Posterior vena cava (tissue), 2 donors: Measurements from ENCODE around the gene TSPAN17. TPM values are rescaled to one million over a fixed set of nuclear protein-coding genes. Genes with fewer than 3 reads are reported as not detected.
A peak's percentile ranks its signal among the peaks of the same experiment; 100 is the strongest.
"Not testable (repeated sequence)": the region's sequence is repeated elsewhere in the genome, so short reads cannot be mapped to it uniquely, and the experiment has no call there.

ENCODE experiments used
- DNase-seq: peaks from one replicate; pipeline ENCODE4 v3.0.0-alpha.2; 2020; ENCODE audit warnings: low spot score
- intact Hi-C, 2 donors: fragments of 100-400 bp; cut with DNase I; formaldehyde crosslinking; loops; one replicate each; pipeline versions ENCODE4 v1.14.1 to v1.14.2; 2022 to 2023
- long read RNA-seq, 2 donors: library from polyadenylated mRNA; unstranded; transcript quantifications; one replicate each; pipeline ENCODE4 v2.0.0, GENCODE V29; 2020 to 2021
- total RNA-seq, 2 donors: library from RNA; stranded (reverse); fragmentation: NEBNext Ultra II Directional; extraction: Animal tissue kit (Norgen Biotek cat#: 25700); gene quantifications; one replicate each; pipeline ENCODE4 v1.2.1, GENCODE V29; 2021
- donor health status: DM: yes; HTN: yes; CAD: no.
- donor health status: DM: yes; HTN: yes; CAD: no.

The TSPAN17 gene
- 10 to 100 TPM; 15.7 to 18.5 TPM for total RNA-seq
- long read RNA-seq, donor 1, partial matches to known transcripts = 2 of 6 reads
- long read RNA-seq, donor 1, other reads (novel, unspliced or antisense) = 2 of 6 reads
- long read RNA-seq, donor 2, transcript TSPAN17-207 (9 exons, 2,457 nt) = major isoform, 13 of 38 reads
- long read RNA-seq, donor 2, partial matches to known transcripts = 4 of 38 reads
- long read RNA-seq, donor 2, other reads (novel, unspliced or antisense) = 17 of 38 reads

- intact Hi-C loops = no loop called here
- peak; percentile 100 for DNase-seq
Measured at GRCh38 chr5:176647030-176647842, at the start of gene TSPAN17. Gene TSPAN17 (plus strand): TSS chr5:176647484. CDS start chr5:176647616, 132 bp downstream.

DNA sequence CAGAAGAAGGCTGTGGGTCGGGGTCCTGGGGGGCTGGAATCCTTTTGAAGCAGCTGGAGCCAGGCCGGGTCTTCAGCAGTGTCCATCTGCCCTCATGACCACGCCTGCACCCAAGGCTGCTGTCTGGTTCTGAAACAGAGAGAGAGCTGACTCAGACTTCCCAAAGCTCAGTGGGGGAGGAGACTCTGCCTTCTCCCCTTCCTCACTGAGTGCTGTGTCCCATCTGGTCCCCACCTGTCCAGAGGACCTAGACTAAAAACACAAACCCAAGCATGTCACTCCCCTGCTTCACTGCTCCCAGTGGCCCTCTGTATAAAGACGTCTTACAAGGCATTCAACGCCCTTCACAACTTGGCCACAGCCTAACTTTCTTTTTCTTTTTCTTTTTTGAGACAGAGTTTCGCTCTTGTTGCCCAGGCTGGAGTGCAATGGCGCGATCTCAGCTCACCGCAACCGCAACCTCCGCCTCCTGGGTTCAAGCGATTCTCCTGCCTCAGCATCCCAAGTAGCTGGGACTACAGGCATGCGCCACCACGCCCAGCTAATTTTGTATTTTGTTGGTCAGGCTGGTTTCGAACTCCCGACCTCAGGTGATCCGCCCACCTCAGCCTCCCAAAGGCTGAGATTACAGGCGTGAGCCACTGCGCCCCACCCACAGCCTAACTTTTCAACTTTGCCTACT is 47.4 kb upstream of the TSPAN17 start:
- DNase-seq, intact Hi-C loops: not testable (repeated sequence)

DNA sequence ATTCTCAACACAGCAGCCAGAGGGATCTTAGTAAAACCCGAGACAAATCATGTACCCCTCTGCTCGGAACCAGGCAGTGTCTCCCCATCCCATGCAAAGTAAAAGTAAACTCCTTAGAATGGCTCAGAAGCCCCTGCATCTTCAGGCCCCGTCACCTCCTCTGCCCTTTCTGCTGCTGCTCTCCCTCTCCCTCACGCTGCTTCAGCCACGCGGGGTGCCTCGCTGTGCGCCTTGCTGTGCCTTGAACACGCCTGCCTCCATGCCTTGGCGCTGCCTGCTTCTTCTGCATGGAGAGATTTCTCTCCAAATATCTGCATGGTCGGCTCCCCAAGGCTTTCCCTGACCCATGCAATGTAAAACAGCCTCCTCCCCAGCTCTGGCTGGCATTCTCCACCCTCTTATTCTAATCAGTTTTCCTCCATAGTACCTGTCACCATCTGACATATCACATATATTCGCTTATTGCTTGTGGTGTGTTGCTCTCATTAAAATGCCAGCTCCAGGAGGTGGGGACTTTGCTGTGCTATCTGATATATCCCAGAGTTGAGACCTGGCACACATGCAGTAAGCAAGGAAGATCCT is 45.3 kb upstream of the TSPAN17 start:
- no peak for DNase-seq
- intact Hi-C loops = no loop called here

- intact Hi-C loops = no loop called here
- DNase-seq = no peak
Measured at GRCh38 chr5:176603091-176603490, 44.2 kb upstream of the TSPAN17 start.

DNA sequence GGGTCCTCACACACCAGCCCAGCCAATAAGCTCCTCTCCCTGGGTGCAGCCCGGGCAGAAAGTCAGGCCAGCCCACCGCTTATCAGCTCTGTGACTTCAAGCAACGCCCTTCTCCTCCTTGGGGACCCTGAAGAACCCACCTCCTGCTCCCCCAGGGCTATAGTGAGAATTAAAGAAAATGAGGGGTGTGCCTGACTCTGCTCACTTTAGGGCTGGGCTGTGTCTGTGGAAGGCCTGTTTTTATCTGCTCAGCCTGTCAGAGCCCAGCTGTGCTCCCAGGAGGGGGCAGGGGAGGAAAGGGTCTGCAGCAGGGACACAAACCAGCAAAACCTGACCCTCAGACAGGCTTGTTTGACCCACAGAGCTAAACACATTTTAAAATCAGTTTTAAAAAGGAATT is 41.3 kb upstream of the TSPAN17 start:
- no peak for DNase-seq
- intact Hi-C loops = no loop called here

DNA sequence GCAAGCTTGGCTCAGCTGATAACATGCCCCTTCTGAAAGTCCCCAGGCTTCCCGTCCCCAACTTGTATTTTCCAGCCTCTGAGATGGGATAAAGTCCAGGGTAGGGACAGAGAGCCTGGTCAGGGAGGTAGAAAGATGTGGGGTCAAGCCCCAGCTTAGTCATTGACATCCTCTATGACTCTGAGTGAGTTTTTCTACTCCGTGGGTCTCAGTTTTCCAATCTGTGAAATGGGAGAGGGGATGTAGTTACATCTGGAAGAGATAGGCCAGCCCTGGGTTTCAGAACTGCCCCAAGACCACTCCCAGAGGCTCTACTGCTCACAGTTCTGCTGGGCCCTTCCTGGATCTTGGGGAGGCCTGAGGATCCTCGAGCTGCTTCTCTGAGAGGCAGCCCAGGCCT is 40.4 kb upstream of the TSPAN17 start:
- intact Hi-C loops = no loop called here
- DNase-seq = no peak

DNA sequence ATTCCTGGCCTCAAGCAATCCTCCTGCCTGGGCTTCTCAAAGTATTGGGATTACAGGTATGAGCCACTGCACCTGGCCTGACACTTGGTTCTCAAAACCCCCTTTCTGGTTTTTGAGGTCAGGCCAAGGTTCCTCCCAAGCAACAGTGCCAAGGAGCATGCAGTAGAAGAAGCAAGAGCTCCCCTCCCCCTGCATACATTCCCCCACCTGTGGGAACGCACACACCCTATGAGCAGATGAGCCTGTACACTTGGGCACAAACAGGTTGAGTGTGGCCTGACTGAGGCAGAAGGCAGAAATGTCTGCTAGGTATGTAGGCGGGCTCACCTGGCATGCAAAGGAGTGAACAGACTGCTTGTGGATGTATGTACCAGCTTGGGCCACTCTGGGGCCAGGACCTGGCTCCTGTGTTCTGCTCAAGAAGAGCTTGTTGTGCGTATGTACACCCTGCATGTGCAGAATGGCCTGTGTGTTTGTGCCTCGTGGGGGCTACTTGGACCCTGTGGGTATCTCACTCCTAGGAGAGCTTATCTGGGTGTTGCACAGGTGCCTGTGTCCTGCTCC is 39.1 kb upstream of the TSPAN17 start:
- DNase-seq = no peak
- intact Hi-C loops = no loop called here

GRCh38 chr5:176608937-176609723 is 38.2 kb upstream of the TSPAN17 start:
- intact Hi-C loops = no loop called here

DNA sequence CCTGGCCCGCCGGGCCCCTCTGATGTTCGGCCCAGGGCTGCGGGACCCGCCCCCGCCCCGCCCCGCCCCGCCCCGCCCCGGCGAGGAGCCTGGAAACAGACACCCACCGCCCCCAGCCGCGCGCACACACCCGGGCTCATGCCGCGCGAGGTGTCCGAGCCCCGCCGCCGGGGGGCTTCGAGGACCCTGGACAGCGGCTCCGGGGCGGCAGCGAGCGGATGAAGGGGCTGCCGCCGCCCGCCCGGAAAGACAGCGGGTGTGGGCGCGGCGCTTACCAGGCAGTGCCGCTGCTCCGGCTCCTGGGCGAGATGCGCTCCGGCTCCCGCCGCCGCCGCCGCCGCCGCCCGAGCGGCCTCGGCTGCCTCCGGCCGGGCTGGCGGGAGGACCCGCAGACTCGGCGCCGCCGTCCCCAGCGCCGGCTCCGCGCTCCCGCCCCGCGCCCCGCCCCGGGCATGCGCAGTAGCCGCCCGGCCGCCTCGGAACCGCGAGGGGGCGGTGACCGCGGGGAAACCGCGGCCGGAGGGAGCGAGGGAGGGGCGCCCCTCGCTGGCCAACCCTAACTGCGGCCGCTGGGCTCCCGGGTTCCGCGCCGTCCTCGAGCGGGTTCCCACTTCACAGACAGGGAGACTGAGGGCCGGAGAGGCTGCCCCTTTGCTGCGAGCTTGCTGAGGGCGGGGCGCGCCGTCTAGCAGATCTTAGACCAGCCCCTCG is 37.4 kb upstream of the TSPAN17 start, which contains the start of gene GPRIN1:
Gene GPRIN1, minus strand, starts transcription at position 433 of the 711 bp plus-strand sequence. CDS start 10,322 bp downstream, outside the sequence.
- no peak for DNase-seq
- intact Hi-C loops = no loop called here

More at GRCh38 chr5:176608937-176609723, 38.2 kb upstream of the TSPAN17 start:
- no peak for DNase-seq

- intact Hi-C loops = no loop called here
- no peak for DNase-seq
Measured at GRCh38 chr5:176610435-176610773, 36.9 kb upstream of the TSPAN17 start.

GRCh38 chr5:176611435-176611834 is 35.8 kb upstream of the TSPAN17 start:
- DNase-seq = peak; percentile 93
- intact Hi-C loops = no loop called here

- intact Hi-C loops = no loop called here
- no peak for DNase-seq
Measured at GRCh38 chr5:176612008-176612407, 35.3 kb upstream of the TSPAN17 start.

GRCh38 chr5:176612855-176613254 is 34.4 kb upstream of the TSPAN17 start:
- no peak for DNase-seq
- intact Hi-C loops = no loop called here

GRCh38 chr5:176614805-176615478 is 32.3 kb upstream of the TSPAN17 start:
- no peak for DNase-seq
- intact Hi-C loops = no loop called here

- intact Hi-C loops = no loop called here
- no peak for DNase-seq
Measured at GRCh38 chr5:176616511-176616910, 30.8 kb upstream of the TSPAN17 start.

DNA sequence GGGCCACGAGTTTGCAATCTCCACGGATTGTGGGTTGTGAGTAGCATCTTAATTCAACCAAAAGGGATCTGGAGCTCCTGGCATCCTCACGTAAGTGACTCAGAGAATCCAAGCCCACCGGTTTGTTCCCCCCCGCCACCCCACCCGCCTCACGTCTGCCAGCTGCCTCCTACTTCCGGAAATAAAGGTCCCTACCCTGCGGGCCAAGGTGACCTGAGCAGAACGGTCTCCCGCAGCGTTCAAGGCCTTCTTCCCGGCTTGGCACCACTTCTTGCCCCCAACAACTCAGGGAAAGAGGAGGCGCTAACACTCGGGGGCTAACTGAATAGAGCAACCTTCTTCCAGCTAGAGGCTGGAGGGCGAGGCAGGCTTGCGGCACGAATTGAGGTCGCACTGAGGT is 28.5 kb upstream of the TSPAN17 start:
- no peak for DNase-seq
- intact Hi-C loops = no loop called here

GRCh38 chr5:176619203-176619568 is 28.1 kb upstream of the TSPAN17 start:
- intact Hi-C loops = no loop called here
- peak; percentile 89 for DNase-seq
